GM23248 (cell line): ENCODE results near the gene CHST8. TPM values are rescaled to one million over a fixed set of nuclear protein-coding genes. Genes with fewer than 3 reads are reported as not detected.

Experiments used
- DNase-seq: peaks from one replicate; pipeline ENCODE4 v3.0.0-alpha.2; 2015
- H2AFZ ChIP-seq: fragments of 200-600 bp; sonication (generic); 2 replicates; pipeline ENCODE4 v1.6.1; 2016; ENCODE audit warnings: antibody characterized with exemption
- H3F3A ChIP-seq: fragments of 200-600 bp; sonication (generic); 2 replicates; pipeline ENCODE4 v1.6.1; 2016; ENCODE audit warnings: mild to moderate bottlenecking, antibody characterized with exemption, mixed run types; ENCODE audit not compliant: insufficient read depth
- H3K27ac ChIP-seq: fragments of 200-600 bp; sonication (generic); 2 replicates; pipeline ENCODE4 v1.5.1; 2016; ENCODE audit warnings: mild to moderate bottlenecking
- H3K27me3 ChIP-seq: fragments of 200-600 bp; sonication (generic); replicated peaks from 2 replicates; pipeline ENCODE4 v1.6.1; 2016; ENCODE audit warnings: mild to moderate bottlenecking; ENCODE audit not compliant: insufficient read depth
- H3K36me3 ChIP-seq: fragments of 200-600 bp; sonication (generic); 2 replicates; pipeline ENCODE4 v1.6.1; 2016; ENCODE audit warnings: low read depth, mild to moderate bottlenecking
- H3K4me1 ChIP-seq: fragments of 200-600 bp; sonication (generic); 2 replicates; pipeline ENCODE4 v1.6.1; 2016; ENCODE audit warnings: mild to moderate bottlenecking; ENCODE audit not compliant: insufficient read depth
- H3K4me2 ChIP-seq: fragments of 200-600 bp; sonication (generic); one replicate; pipeline ENCODE4 v1.6.1; 2016; ENCODE audit warnings: mild to moderate bottlenecking; ENCODE audit not compliant: unreplicated experiment
- H3K4me3 ChIP-seq: fragments of 200-600 bp; sonication (generic); 2 replicates; pipeline ENCODE4 v1.5.1; 2016; ENCODE audit warnings: mild to moderate bottlenecking
- H3K79me2 ChIP-seq: fragments of 200-600 bp; sonication (generic); 2 replicates; pipeline ENCODE4 v1.6.1; 2016; ENCODE audit warnings: mild to moderate bottlenecking; ENCODE audit not compliant: insufficient read depth
- H3K9ac ChIP-seq: fragments of 200-600 bp; sonication (generic); 2 replicates; pipeline ENCODE4 v1.6.1; 2016; ENCODE audit warnings: mild to moderate bottlenecking
- H3K9me2 ChIP-seq: fragments of 200-600 bp; sonication (generic); 2 replicates; pipeline ENCODE4 v1.6.1; 2016; ENCODE audit warnings: mixed run types, mild to moderate bottlenecking, moderate library complexity; ENCODE audit not compliant: insufficient read depth
- H3K9me3 ChIP-seq: fragments of 200-600 bp; sonication (generic); one replicate; pipeline ENCODE4 v1.6.1; 2017; ENCODE audit warnings: low read depth
- H4K20me1 ChIP-seq: fragments of 200-600 bp; sonication (generic); 2 replicates; pipeline ENCODE4 v1.6.0; 2016; ENCODE audit not compliant: insufficient read depth
- EZH2 ChIP-seq: fragments of 200-600 bp; sonication (generic); IDR thresholded peaks from 2 replicates; pipeline ENCODE4 v1.6.1; 2018; ENCODE audit warnings: antibody characterized with exemption, mild to moderate bottlenecking; ENCODE audit not compliant: insufficient read depth, poor library complexity, severe bottlenecking
- EZH2phosphoT487 ChIP-seq: fragments of 200-600 bp; sonication (generic); IDR thresholded peaks from 2 replicates; pipeline ENCODE4 v1.6.1; 2018; ENCODE audit warnings: antibody characterized with exemption, moderate library complexity, mild to moderate bottlenecking, low read depth; ENCODE audit not compliant: insufficient read depth
- WGBS, 2 experiments: methylation state at CpG; one replicate each; pipeline ENCODE4 v1.1.6; 2015 to 2017; ENCODE audit warnings: low lambda C conversion rate in 2 of 2, low coverage in 1 of 2; ENCODE audit errors: missing lambda C conversion rate in 2 of 2; 5-methylcytosine and 5-hydroxymethylcytosine counted together
- in situ Hi-C: fragments of 300-500 bp; cut with MboI; formaldehyde crosslinking; loops from 2 replicates; pipeline ENCODE4 v1.15.0; 2020
- polyA plus RNA-seq: library from polyadenylated mRNA; unstranded; fragments of >200 nt; fragmentation: Nextera tagmentation; extraction: Ambion mirVana; gene quantifications from 2 replicates; pipeline ENCODE4 v1.2.1, GENCODE V29; 2016
- total RNA-seq: library from RNA; depleted of rRNA; stranded (reverse); fragments of >200 nt; shearing (Covaris generic); gene quantifications from 2 replicates; pipeline ENCODE4 v1.2.3, GENCODE V29; 2014

Gene CHST8
- total and polyA plus RNA-seq, 2 experiments from 2014 or later: 0.30 to 1.1 TPM

DNA sequence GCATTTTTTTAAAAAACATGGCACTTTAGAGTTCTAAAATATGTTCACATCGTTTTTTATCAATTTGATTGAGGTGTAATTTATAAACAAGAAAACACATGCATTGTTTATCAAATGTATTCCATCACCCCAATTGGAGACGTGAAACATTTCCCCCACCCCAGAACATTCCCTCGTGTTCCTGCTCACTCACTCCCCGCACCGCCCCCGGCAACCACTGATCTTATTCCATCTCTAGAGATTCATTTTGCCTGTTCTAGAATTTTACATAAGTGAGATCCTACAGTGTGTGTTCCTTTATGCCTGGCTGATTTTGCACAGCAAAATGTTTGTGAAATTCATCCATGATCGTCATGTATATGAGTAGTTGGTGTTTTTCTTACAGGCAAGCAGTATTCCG is 124.4 kb downstream of the CHST8 start:
- Histone ChIP-seq H3K79me2 (no peaks in the 10 kb centered on the region), H3K4me3 (no peak overlapping the region), H3K36me3 (no peaks in the 10 kb centered on the region), H3F3A (no peaks in the 10 kb centered on the region), H2AFZ (no peak overlapping the region), H3K27me3 (no peaks in the 10 kb centered on the region), H3K9me2 (no peaks in the 10 kb centered on the region), H3K9ac (no peak overlapping the region), H3K4me1 (no peaks in the 10 kb centered on the region), H3K4me2 (no peak overlapping the region), H4K20me1 (no peaks in the 10 kb centered on the region), H3K27ac (no peak overlapping the region), H3K9me3 (no peaks in the 10 kb centered on the region)
- no peak for DNase-seq
- WGBS, 2 experiments: 49 to 58% methylated on average over 8 of the region's 8 CpGs
- in situ Hi-C loops: no loop called here
- TF ChIP-seq EZH2 (no peak), EZH2phosphoT487 (no peak)

DNA sequence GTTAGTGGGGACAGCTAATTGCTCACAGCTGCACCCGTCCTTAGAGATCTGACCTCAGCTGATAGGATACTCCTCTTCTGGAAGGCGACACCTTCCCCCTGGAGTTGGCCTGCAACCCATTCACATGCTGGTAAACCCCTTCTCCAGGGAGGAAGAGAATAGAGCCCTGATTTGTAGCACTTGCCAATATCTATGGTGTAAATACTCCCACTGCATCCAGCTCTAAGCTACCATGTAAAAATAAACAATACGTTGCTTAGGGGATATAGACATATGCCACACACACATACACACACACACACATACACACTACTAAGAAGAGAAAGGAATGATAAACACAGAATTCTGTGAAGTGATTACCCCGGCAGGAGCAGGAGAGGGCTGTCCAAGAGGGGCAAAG is 125.5 kb downstream of the CHST8 start:
- Histone ChIP-seq H3K27me3 (0 out of 2 replicates have a peak, but pooled peaks cover under 1% of the 10 kb centered on the region), H3K4me3 (no peak overlapping the region), H3K9ac (no peak overlapping the region), H2AFZ (no peak overlapping the region), H4K20me1 (no peaks in the 10 kb centered on the region), H3K9me3 (no peaks in the 10 kb centered on the region), H3K36me3 (no peaks in the 10 kb centered on the region), H3K27ac (no peak overlapping the region), H3K4me1 (no peaks in the 10 kb centered on the region), H3F3A (no peaks in the 10 kb centered on the region), H3K4me2 (no peak overlapping the region), H3K9me2 (no peaks in the 10 kb centered on the region), H3K79me2 (no peaks in the 10 kb centered on the region)
- 18 to 23% methylated on average over 4 of the region's 4 CpGs for WGBS, 2 experiments
- TF ChIP-seq EZH2 (no peak), EZH2phosphoT487 (no peak)
- DNase-seq: no peak
- in situ Hi-C loops: no loop called here

DNA sequence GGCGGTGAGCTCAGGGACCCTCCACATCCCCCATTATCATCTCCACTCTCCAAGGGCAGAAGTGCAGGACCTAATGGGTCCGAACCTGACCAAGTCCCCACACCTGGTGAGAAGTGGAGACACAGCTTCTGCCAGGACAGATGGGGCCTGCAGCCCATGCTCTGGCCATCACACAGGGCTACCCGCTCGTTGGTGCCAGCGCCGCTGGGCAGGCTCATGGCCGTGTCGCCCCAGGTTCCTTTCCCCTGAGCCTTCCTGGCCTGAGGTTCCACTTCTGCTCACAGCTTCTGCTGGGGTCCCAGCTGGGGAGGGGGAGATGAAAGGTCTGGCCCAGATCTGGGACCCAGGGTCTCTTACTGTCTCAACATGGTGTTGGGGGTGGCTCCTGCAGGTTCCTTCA is 126.5 kb downstream of the CHST8 start:
- in situ Hi-C loops: no loop called here
- no peaks in the 10 kb centered on the region for H3K79me2 ChIP-seq
- 0 out of 2 replicates have a peak, but pooled peaks cover 6% of the 10 kb centered on the region for H3K27me3 ChIP-seq
- no peaks in the 10 kb centered on the region for H3K9me2 ChIP-seq
- H3K9me3 ChIP-seq: no peaks in the 10 kb centered on the region
- H3K4me3 ChIP-seq: no peak overlapping the region
- no peaks in the 10 kb centered on the region for H3K4me1 ChIP-seq
- H3K4me2 ChIP-seq: no peak overlapping the region
- 63 to 71% methylated on average over 8 of the region's 8 CpGs for WGBS, 2 experiments
- H2AFZ ChIP-seq: no peak overlapping the region
- H3K36me3 ChIP-seq: no peaks in the 10 kb centered on the region
- H3K27ac ChIP-seq: no peak overlapping the region
- TF ChIP-seq EZH2 (no peak), EZH2phosphoT487 (no peak)
- H3F3A ChIP-seq: no peaks in the 10 kb centered on the region
- no peak overlapping the region for H3K9ac ChIP-seq
- DNase-seq: no peak
- no peaks in the 10 kb centered on the region for H4K20me1 ChIP-seq

DNA sequence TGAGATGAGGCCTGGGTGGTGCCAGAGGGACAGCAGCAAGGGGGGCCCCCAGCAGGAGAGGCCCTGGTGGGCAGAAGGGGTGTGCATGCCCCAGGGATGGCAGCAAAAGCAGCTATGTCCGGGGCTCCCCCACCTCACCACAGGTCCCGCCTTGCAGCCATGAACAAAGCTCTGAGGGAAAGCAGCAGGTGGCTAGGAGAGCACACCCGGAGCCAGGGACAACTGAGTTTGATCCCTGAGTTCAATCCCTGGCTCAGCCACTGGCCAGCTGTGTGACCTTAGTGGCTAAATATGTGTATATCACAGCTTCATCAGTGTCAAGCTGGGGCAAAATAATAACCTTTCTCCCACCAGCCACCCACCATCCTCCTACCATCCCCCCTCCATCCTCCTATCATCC is 127.3 kb downstream of the CHST8 start:
- Histone ChIP-seq H3K4me1 (no peaks in the 10 kb centered on the region), H3K9ac (no peak overlapping the region), H3K4me3 (no peak overlapping the region), H4K20me1 (no peaks in the 10 kb centered on the region), H3K9me2 (no peaks in the 10 kb centered on the region), H3K9me3 (no peaks in the 10 kb centered on the region), H3K27ac (no peak overlapping the region), H3K36me3 (no peaks in the 10 kb centered on the region), H3F3A (no peaks in the 10 kb centered on the region), H2AFZ (no peak overlapping the region), H3K27me3 (0 out of 2 replicates have a peak, but pooled peaks cover 6% of the 10 kb centered on the region), H3K4me2 (no peak overlapping the region), H3K79me2 (no peaks in the 10 kb centered on the region)
- DNase-seq: no peak
- TF ChIP-seq EZH2phosphoT487 (no peak), EZH2 (no peak)
- 28 to 42% methylated on average over 3 of the region's 3 CpGs for WGBS, 2 experiments
- in situ Hi-C loops: no loop called here
